ENCODE measurements around the gene CCDC57.

Gene CCDC57

DNA sequence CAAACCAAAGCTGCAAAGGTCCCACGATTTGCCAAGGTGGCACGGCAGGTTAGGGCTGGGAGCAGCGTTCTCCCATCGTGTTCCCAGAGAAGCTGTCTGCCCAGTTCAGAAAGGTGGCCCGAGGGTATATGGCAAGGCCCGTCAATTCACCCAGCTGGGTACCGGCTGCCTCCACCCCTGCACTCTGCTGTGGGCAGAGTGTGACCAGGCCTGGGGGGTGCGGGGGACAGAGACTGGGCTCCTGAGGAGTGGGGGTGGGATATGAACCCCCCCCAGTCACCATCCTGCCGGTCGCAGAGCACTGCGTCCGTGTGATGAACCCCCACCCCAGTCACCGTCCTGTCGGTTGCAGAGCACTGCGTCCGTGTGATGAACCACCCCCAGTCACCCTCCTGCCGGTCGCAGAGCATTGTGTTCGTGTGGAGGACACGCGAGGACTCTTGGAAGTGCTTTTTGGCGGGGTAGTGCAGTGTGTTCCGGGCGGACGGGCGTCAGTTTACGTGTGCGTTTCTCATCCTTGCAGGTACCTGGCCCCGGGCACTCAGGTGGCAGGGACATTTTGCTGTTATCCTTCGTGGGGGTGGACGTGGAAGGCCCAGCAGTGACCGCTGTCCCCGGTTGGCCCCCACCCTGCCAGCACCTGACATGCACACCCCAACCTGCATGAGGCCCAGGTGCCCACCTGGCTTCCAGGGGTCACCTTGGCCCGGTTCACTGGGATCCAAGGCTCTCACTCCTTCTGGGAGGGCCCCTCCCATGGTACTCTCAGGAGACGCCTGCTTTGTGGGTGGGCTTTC lies 111.9 kb downstream of the CCDC57 start:
- peak overlapping the region; percentile 89 for H3K4me3 ChIP-seq (ENCODE audit: low read depth, low read length)
- DNase-seq (ENCODE audit: low read depth) = peak; percentile 17
- no peak for TF ChIP-seq CTCF (IDR thresholded peaks at IDR 0.05; ENCODE audit: insufficient read depth, low read depth, low read length, missing control alignments)

DNA sequence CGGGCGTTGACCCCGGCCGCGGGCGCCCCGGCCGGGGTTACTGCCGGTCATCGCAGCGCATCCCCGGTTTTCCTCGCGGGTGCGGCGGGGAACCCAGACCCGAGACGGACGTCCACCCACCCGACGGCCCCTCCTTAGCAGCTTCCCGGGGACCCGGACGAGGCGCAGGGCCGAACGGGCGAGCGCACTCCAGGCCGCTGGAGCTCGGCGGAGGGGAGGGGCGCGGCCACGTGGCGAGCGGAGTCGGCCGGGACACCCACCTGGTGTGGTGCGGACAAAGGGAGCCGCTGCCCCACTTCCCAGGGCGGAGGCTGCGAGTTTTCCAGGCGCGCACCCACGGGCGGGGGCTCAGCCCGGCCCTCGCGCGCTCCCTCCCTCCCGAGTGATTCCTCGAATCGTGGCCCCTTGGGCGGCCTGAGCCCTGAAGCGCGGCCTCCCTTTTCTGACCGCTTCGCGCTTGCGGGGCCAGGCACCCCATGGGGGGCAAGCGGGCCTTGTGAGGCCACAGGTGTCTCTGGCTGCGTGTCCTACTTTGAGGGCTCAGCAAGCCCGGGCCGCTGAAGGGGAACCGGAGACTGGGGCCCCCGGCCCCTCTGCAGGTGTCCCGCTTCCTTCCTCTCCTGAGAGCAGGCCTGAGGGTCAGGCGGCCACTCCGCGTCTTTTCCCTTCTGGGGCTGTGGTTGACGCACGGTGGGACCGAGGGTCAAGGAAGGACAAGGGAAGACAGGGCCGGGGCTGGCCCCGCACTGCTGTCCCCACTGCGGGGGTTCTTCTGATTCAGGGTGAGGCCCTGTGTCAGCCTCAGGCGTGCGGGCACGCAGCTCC lies 113.5 kb downstream of the CCDC57 start:
- H3K4me3 ChIP-seq (ENCODE audit: low read depth, low read length) = peak overlapping the region; percentile 89
- peak; percentile 58 for DNase-seq (ENCODE audit: low read depth)
- TF ChIP-seq CTCF (IDR thresholded peaks at IDR 0.05; ENCODE audit: insufficient read depth, low read depth, low read length, missing control alignments) = no peak

GRCh38 chr17:82098169-82098938 lies 114.3 kb downstream of the CCDC57 start, which contains the start of gene FASN:
Gene FASN, minus strand, starts transcription at chr17:82098236. Its CDS starts 1,791 bp downstream, at chr17:82096445.
- TF ChIP-seq CTCF (IDR thresholded peaks at IDR 0.05; ENCODE audit: insufficient read depth, low read depth, low read length, missing control alignments) = peak; percentile 38
- H3K4me3 ChIP-seq (ENCODE audit: low read depth, low read length) = peak within 1 kb of the TSS; percentile 94
- peak; percentile 98 for DNase-seq (ENCODE audit: low read depth)

DNA sequence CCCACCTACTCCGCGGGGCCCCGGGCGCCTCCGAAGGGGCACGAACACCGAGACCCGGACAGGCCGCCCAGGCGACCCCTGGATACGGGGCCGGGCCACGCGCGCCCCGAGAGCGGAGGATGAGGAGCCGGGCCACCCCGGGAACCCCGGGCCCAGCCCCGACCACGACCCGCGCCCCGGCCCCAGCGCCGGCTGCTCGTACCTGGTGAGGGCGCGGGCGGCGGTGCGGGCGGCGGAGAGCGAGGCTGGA lies 114.8 kb downstream of the CCDC57 start:
- no peak for TF ChIP-seq CTCF (IDR thresholded peaks at IDR 0.05; ENCODE audit: insufficient read depth, low read depth, low read length, missing control alignments)
- peak overlapping the region; percentile 94 for H3K4me3 ChIP-seq (ENCODE audit: low read depth, low read length)
- no peak for DNase-seq (ENCODE audit: low read depth)

DNA sequence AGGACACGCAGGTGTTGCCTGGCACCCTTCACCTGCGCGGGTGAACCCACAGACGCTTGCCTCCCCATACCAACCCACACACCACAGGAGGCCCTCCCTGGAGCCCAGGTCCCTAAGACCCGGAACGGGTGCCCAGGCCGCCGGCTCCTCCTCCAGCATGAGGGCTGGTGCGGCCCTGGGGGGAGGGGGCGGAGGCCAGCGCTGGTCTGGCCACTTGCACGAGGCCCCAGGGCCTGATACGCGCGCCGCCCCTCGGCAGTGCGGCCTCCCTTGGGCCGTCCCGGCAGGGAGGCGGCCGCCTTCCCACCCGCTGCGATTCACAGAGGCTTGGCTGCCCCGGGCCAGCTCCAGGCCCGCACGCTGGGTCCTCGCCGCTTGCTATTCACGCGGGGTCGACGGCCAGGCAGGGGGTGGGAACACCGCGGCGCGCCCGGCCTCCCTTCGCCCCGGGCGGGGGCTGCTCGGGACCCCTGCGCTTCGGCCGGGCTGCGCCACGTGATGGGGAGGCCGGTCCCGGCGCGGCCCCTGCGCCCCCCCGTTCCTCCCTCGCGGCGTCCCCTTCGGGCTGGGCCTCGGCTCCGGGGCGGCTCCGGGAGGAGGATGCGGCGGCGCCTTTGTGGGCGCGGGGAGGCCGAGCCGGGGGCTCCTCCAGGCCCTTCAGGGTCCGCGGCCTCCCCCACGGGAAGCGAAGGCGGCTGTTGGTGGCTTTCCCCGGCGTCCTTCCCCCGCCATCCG lies 115.3 kb downstream of the CCDC57 start:
- TF ChIP-seq CTCF (IDR thresholded peaks at IDR 0.05; ENCODE audit: insufficient read depth, low read depth, low read length, missing control alignments) = no peak
- DNase-seq (ENCODE audit: low read depth) = peak; percentile 49
- peak overlapping the region; percentile 94 for H3K4me3 ChIP-seq (ENCODE audit: low read depth, low read length)

DNA sequence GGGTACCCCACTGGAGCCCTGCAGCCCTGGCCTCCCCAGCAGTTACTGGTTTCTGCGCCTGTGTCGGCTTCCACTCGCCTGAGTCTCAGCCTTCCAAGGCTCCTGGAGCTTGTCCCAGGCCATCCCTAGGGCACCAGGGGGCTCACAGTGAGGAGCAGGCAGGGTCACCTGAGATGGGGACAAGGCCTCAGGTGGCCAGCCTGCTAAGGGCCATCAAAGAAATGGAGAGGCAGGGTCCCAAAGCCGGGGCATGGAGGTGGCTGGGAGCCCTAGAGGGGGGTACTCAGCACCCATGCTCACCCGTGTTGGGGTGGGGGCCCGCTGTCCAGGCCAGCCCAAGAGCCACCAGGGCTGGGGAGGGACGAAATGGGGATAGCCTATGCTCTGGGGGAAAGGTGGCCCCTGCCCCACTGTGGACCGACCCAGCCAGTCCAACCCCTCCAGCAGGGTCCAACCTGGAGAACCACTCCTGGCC lies 115.9 kb downstream of the CCDC57 start:
- peak overlapping the region; percentile 94 for H3K4me3 ChIP-seq (ENCODE audit: low read depth, low read length)
- DNase-seq (ENCODE audit: low read depth) = peak; percentile 10
- TF ChIP-seq CTCF (IDR thresholded peaks at IDR 0.05; ENCODE audit: insufficient read depth, low read depth, low read length, missing control alignments) = no peak

Measured in GM12865 (cell line).